ENCODE results near the gene GBF1. TPM values are rescaled to one million over a fixed set of nuclear protein-coding genes. Genes with fewer than 3 reads are reported as not detected.

Gene GBF1
- total RNA-seq, 1 experiment from 2014 or later, result 28.3 TPM

GRCh38 chr10:102283488-102283887 lies 38.2 kb downstream of the GBF1 start:
- H2AFZ ChIP-seq, result no peak overlapping the region
- DNase-seq, result no peak
- CTCF ChIA-PET, result no interaction called here
- no peaks in the 10 kb centered on the region; the same call in 1 of the 2 replicates for H4K20me1 ChIP-seq (ENCODE audit: insufficient read depth)
- no peaks in the 10 kb centered on the region for H3K36me3 ChIP-seq (ENCODE audit: low read depth)
- H3K9me3 ChIP-seq (ENCODE audit: insufficient read depth, low read depth), result no peaks in the 10 kb centered on the region
- no peaks in the 10 kb centered on the region; the same call in 1 of the 2 replicates for H3F3A ChIP-seq (ENCODE audit: insufficient read depth, low read depth)
- intact Hi-C loops (cut with micrococcal nuclease; ENCODE audit: unreplicated experiment), result no loop called here
- no peak overlapping the region for H3K27ac ChIP-seq
- H3K4me2 ChIP-seq, result no peak overlapping the region
- H3K27me3 ChIP-seq (ENCODE audit: insufficient read depth, low read depth), result no peaks in the 10 kb centered on the region
- H3K9me2 ChIP-seq (ENCODE audit: insufficient read depth), result no peaks in the 10 kb centered on the region
- no peaks in the 10 kb centered on the region for H3K79me2 ChIP-seq (ENCODE audit: low read depth)
- H3K4me3 ChIP-seq, result no peak overlapping the region
- POLR2A ChIA-PET (ENCODE audit: unreplicated experiment), result no interaction called here
- no peak for TF ChIP-seq EZH2 (IDR thresholded peaks at IDR 0.05; ENCODE audit: low read depth)
- no peak for TF ChIP-seq CTCF (conservative IDR thresholded peaks at IDR 0.05)
- BruUV-seq (replicated peaks), result no TSS peak
- no peaks in the 10 kb centered on the region for H3K4me1 ChIP-seq (replicated peaks; ENCODE audit: insufficient read depth)

GRCh38 chr10:102283890-102284289 lies 38.6 kb downstream of the GBF1 start:
- ChIA-PET CTCF (no interaction called here), POLR2A (ENCODE audit: unreplicated experiment) (no interaction called here)
- no peak overlapping the region for H2AFZ ChIP-seq
- H3K9me2 ChIP-seq (ENCODE audit: insufficient read depth), result no peaks in the 10 kb centered on the region
- no peaks in the 10 kb centered on the region for H3K9me3 ChIP-seq (ENCODE audit: insufficient read depth, low read depth)
- DNase-seq, result no peak
- no peaks in the 10 kb centered on the region for H3K36me3 ChIP-seq (ENCODE audit: low read depth)
- H3F3A ChIP-seq (ENCODE audit: insufficient read depth, low read depth), result no peaks in the 10 kb centered on the region; the same call in 1 of the 2 replicates
- no peak overlapping the region for H3K27ac ChIP-seq
- no peak overlapping the region for H3K4me3 ChIP-seq
- BruUV-seq (replicated peaks), result no TSS peak
- no peaks in the 10 kb centered on the region for H3K79me2 ChIP-seq (ENCODE audit: low read depth)
- no peak overlapping the region for H3K4me2 ChIP-seq
- no peaks in the 10 kb centered on the region; the same call in 1 of the 2 replicates for H4K20me1 ChIP-seq (ENCODE audit: insufficient read depth)
- H3K27me3 ChIP-seq (ENCODE audit: insufficient read depth, low read depth), result no peaks in the 10 kb centered on the region
- TF ChIP-seq EZH2 (IDR thresholded peaks at IDR 0.05; ENCODE audit: low read depth) (no peak), CTCF (conservative IDR thresholded peaks at IDR 0.05) (no peak)
- intact Hi-C loops (cut with micrococcal nuclease; ENCODE audit: unreplicated experiment), result no loop called here
- H3K4me1 ChIP-seq (replicated peaks; ENCODE audit: insufficient read depth), result no peaks in the 10 kb centered on the region

- Histone ChIP-seq H4K20me1 (ENCODE audit: insufficient read depth) (no peaks in the 10 kb centered on the region; the same call in 1 of the 2 replicates), H3K9me2 (ENCODE audit: insufficient read depth) (no peaks in the 10 kb centered on the region), H3K4me3 (no peak overlapping the region), H3F3A (ENCODE audit: insufficient read depth, low read depth) (no peaks in the 10 kb centered on the region; the same call in 1 of the 2 replicates), H3K4me1 (replicated peaks; ENCODE audit: insufficient read depth) (no peaks in the 10 kb centered on the region), H3K79me2 (ENCODE audit: low read depth) (no peaks in the 10 kb centered on the region), H3K9me3 (ENCODE audit: insufficient read depth, low read depth) (no peaks in the 10 kb centered on the region), H3K27me3 (ENCODE audit: insufficient read depth, low read depth) (no peaks in the 10 kb centered on the region), H3K4me2 (no peak overlapping the region), H3K27ac (no peak overlapping the region), H2AFZ (no peak overlapping the region), H3K36me3 (ENCODE audit: low read depth) (no peaks in the 10 kb centered on the region)
- POLR2A ChIA-PET (ENCODE audit: unreplicated experiment), result no interaction called here
- no peak for DNase-seq
- CTCF ChIA-PET, result no interaction called here
- no peak for TF ChIP-seq CTCF (conservative IDR thresholded peaks at IDR 0.05)
- no TSS peak for BruUV-seq (replicated peaks)
- intact Hi-C loops (cut with micrococcal nuclease; ENCODE audit: unreplicated experiment), result no loop called here
Measured at GRCh38 chr10:102284531-102284930, 39.2 kb downstream of the GBF1 start.
